Testis (tissue), 3 donors: ENCODE data around the gene CLASRP. TPM values are rescaled to one million over a fixed set of nuclear protein-coding genes. Genes with fewer than 3 reads are reported as not detected.

ENCODE experiments used
- DNase-seq: peaks from one replicate; pipeline ENCODE4 v3.0.0-alpha.2; 2019
- H3K27ac ChIP-seq, 2 donors: fragments of 200-600 bp; sonication (generic); one replicate each; pipeline ENCODE4 v1.5.1; 2019
- H3K27me3 ChIP-seq: fragments of 200-600 bp; sonication (generic); one replicate; pipeline ENCODE4 v1.5.1; 2019
- H3K36me3 ChIP-seq: fragments of 200-600 bp; sonication (generic); one replicate; pipeline ENCODE4 v1.5.1; 2017; ENCODE audit warnings: low read depth; ENCODE audit errors: missing control alignments
- H3K4me1 ChIP-seq: fragments of 200-600 bp; sonication (generic); one replicate; pipeline ENCODE4 v1.5.1; 2019
- H3K4me3 ChIP-seq, 2 donors: fragments of 200-600 bp; sonication (generic); one replicate each; pipeline ENCODE4 v1.5.1; 2017 to 2019
- H3K9me3 ChIP-seq: fragments of 200-600 bp; sonication (generic); one replicate; pipeline ENCODE4 v1.5.1; 2017
- CTCF ChIP-seq, 3 experiments: fragments of 450-650 bp in 2 of 3; fragments of 200-600 bp in 1 of 3; sonication (generic) in 1 of 3; IDR thresholded peaks; one replicate each; pipeline ENCODE4 v1.5.1; 2016 to 2019; ENCODE audit warnings: antibody characterized with exemption in 3 of 3, mild to moderate bottlenecking in 2 of 3, moderate library complexity in 1 of 3
- POLR2A ChIP-seq: fragments of 450-650 bp; IDR thresholded peaks from one replicate; pipeline ENCODE4 v1.6.1; 2017; ENCODE audit warnings: antibody characterized with exemption, mild to moderate bottlenecking, moderate library complexity
- WGBS, 2 donors: methylation state at CpG; one replicate each; pipeline ENCODE4 v1.1.5; 2018; 5-methylcytosine and 5-hydroxymethylcytosine counted together
- intact Hi-C: fragments of 100-400 bp; cut with DNase I; formaldehyde crosslinking; loops from one replicate; pipeline ENCODE4 v1.15.1; 2023; ENCODE audit warnings: low total_unique reads
- polyA plus RNA-seq: library from polyadenylated mRNA; stranded (reverse); fragments of 350-450 nt; fragmentation: Illumina TruSeq; extraction: RNeasy Lipid Tissue Mini Kit (QIAGEN cat#74804); gene quantifications from one replicate; pipeline ENCODE4 v1.2.3, GENCODE V29; 2014; ENCODE audit warnings: low read depth, low replicate concordance; ENCODE audit not compliant: insufficient read depth
- total RNA-seq, 2 donors: library from RNA; depleted of rRNA; stranded (reverse); fragments of >200 nt; gene quantifications; one replicate each; pipeline ENCODE4 v1.2.3, GENCODE V29; 2016

Gene CLASRP
- total and polyA plus RNA-seq, 3 donors from 2014 or later = 76.1 to 132 (median 113) TPM

GRCh38 chr19:45049073-45049736, 10.4 kb downstream of the CLASRP start:
- H3K27ac ChIP-seq = no peak overlapping the region
- no peak overlapping the region for H3K4me3 ChIP-seq
- intact Hi-C loops = no loop called here
- DNase-seq = no peak
- TF ChIP-seq POLR2A (no peak), CTCF (IDR thresholded peaks at IDR 0.05) (no peak)
- H3K27me3 ChIP-seq = no peaks in the 10 kb centered on the region
- H3K4me1 ChIP-seq = peaks cover 7% of the 10 kb centered on the region
- no peaks in the 10 kb centered on the region for H3K36me3 ChIP-seq
- 64% methylated on average over 4 to 8 of the region's 8 CpGs for WGBS, 2 donors
- no peaks in the 10 kb centered on the region for H3K9me3 ChIP-seq

- 87 to 92% methylated on average over 6 of the region's 6 CpGs for WGBS, 2 donors
- Histone ChIP-seq H3K4me1 (peaks cover 7% of the 10 kb centered on the region), H3K27me3 (no peaks in the 10 kb centered on the region), H3K9me3 (no peaks in the 10 kb centered on the region), H3K4me3 (no peak overlapping the region), H3K36me3 (no peaks in the 10 kb centered on the region), H3K27ac (no peak overlapping the region)
- intact Hi-C loops = no loop called here
- TF ChIP-seq CTCF (IDR thresholded peaks at IDR 0.05) (no peak), POLR2A (no peak)
- no peak for DNase-seq
Measured at GRCh38 chr19:45050036-45050435, 11.2 kb downstream of the CLASRP start.

- no peak overlapping the region for H3K4me3 ChIP-seq
- TF ChIP-seq POLR2A (no peak), CTCF (IDR thresholded peaks at IDR 0.05) (no peak)
- intact Hi-C loops = no loop called here
- H3K9me3 ChIP-seq = no peaks in the 10 kb centered on the region
- WGBS, 2 donors = 69 to 75% methylated on average over 9 of the region's 9 CpGs
- H3K27ac ChIP-seq = no peak overlapping the region
- no peak for DNase-seq
- H3K36me3 ChIP-seq = no peaks in the 10 kb centered on the region
- peaks cover 7% of the 10 kb centered on the region for H3K4me1 ChIP-seq
- no peaks in the 10 kb centered on the region for H3K27me3 ChIP-seq
Measured at GRCh38 chr19:45051929-45052579, 13.2 kb downstream of the CLASRP start.

- H3K27me3 ChIP-seq = no peaks in the 10 kb centered on the region
- intact Hi-C loops = no loop called here
- H3K4me3 ChIP-seq = no peak overlapping the region
- no peaks in the 10 kb centered on the region for H3K4me1 ChIP-seq
- no peak for DNase-seq
- TF ChIP-seq POLR2A (no peak), CTCF (IDR thresholded peaks at IDR 0.05) (no peak)
- WGBS, 2 donors = 80 to 92% methylated on average over 1 to 8 of the region's 8 CpGs
- H3K36me3 ChIP-seq = no peaks in the 10 kb centered on the region
- no peak overlapping the region for H3K27ac ChIP-seq
- no peaks in the 10 kb centered on the region for H3K9me3 ChIP-seq
Measured at GRCh38 chr19:45056831-45057230, 18.0 kb downstream of the CLASRP start.

- Histone ChIP-seq H3K36me3 (no peaks in the 10 kb centered on the region), H3K27me3 (no peaks in the 10 kb centered on the region), H3K27ac (no peak overlapping the region), H3K4me1 (no peaks in the 10 kb centered on the region), H3K4me3 (no peak overlapping the region), H3K9me3 (no peaks in the 10 kb centered on the region)
- TF ChIP-seq POLR2A = no peak
- TF ChIP-seq CTCF (IDR thresholded peaks at IDR 0.05) = no peak
- intact Hi-C loops = no loop called here
- WGBS, 2 donors = 79 to 87% methylated on average over 8 to 9 of the region's 9 CpGs
- no peak for DNase-seq
Measured at GRCh38 chr19:45057444-45057843, 18.6 kb downstream of the CLASRP start.
